ENCODE data around the gene SIPA1.

SIPA1 gene

GRCh38 chr11:65599216-65599954 lies 38.5 kb upstream of the SIPA1 start:
- TF ChIP-seq CTCF (IDR thresholded peaks at IDR 0.05; ENCODE audit: low read depth, low read length), result no peak

GRCh38 chr11:65599955-65600246 lies 38.0 kb upstream of the SIPA1 start:
- no peak overlapping the region for H3K4me3 ChIP-seq (ENCODE audit: low read depth, low read length)
- TF ChIP-seq CTCF (IDR thresholded peaks at IDR 0.05; ENCODE audit: low read depth, low read length), result no peak

More at GRCh38 chr11:65599216-65599954, 38.5 kb upstream of the SIPA1 start:
- no peak overlapping the region for H3K4me3 ChIP-seq (ENCODE audit: low read depth, low read length)

- no peak overlapping the region for H3K4me3 ChIP-seq (ENCODE audit: low read depth, low read length)
- no peak for TF ChIP-seq CTCF (IDR thresholded peaks at IDR 0.05; ENCODE audit: low read depth, low read length)
Measured at GRCh38 chr11:65604258-65604657, 33.6 kb upstream of the SIPA1 start.

- no peak overlapping the region for H3K4me3 ChIP-seq (ENCODE audit: low read depth, low read length)
- TF ChIP-seq CTCF (IDR thresholded peaks at IDR 0.05; ENCODE audit: low read depth, low read length), result no peak
Measured at GRCh38 chr11:65606876-65607613, 30.9 kb upstream of the SIPA1 start.

- no peak overlapping the region for H3K4me3 ChIP-seq (ENCODE audit: low read depth, low read length)
- no peak for TF ChIP-seq CTCF (IDR thresholded peaks at IDR 0.05; ENCODE audit: low read depth, low read length)
Measured at GRCh38 chr11:65607614-65608426, 30.1 kb upstream of the SIPA1 start.

GRCh38 chr11:65609229-65609628 lies 28.7 kb upstream of the SIPA1 start:
- TF ChIP-seq CTCF (IDR thresholded peaks at IDR 0.05; ENCODE audit: low read depth, low read length), result no peak
- no peak overlapping the region for H3K4me3 ChIP-seq (ENCODE audit: low read depth, low read length)

Measured in WI38 (cell line).